GM12878 (cell line): ENCODE measurements around the gene RHOT1. TPM values are rescaled to one million over a fixed set of nuclear protein-coding genes. Genes with fewer than 3 reads are reported as not detected.
A peak's percentile ranks its signal among the peaks of the same experiment; 100 is the strongest.

Source experiments
- CBFB ChIP-seq: IDR thresholded peaks from 2 replicates; pipeline ENCODE4 v1.6.1; 2016; ENCODE audit warnings: antibody characterized with exemption, low read depth
- CHD4 ChIP-seq: fragments of 200-600 bp; sonication (generic); IDR thresholded peaks from 2 replicates; pipeline ENCODE4 v1.6.1; 2016; ENCODE audit warnings: mild to moderate bottlenecking
- CREB1 ChIP-seq: IDR thresholded peaks from 2 replicates; pipeline ENCODE4 v1.6.1; 2012; ENCODE audit warnings: low read depth, mild to moderate bottlenecking, inconsistent platforms
- CREM ChIP-seq: IDR thresholded peaks from 2 replicates; pipeline ENCODE4 v1.6.1; 2014; ENCODE audit warnings: antibody characterized with exemption, low read depth
- LARP7 ChIP-seq: fragments of 450-650 bp; IDR thresholded peaks from 2 replicates; pipeline ENCODE4 v1.6.1; 2017; ENCODE audit warnings: mild to moderate bottlenecking
- NFIC ChIP-seq: IDR thresholded peaks from 2 replicates; pipeline ENCODE4 v1.6.1; 2012; ENCODE audit warnings: low read depth, mild to moderate bottlenecking, inconsistent platforms, low read length, moderate library complexity
- NFYB ChIP-seq: IDR thresholded peaks from 2 replicates; pipeline ENCODE4 v1.6.1; 2011; ENCODE audit warnings: low read depth, mild to moderate bottlenecking, low read length, improper control_type of control experiment, moderate library complexity; ENCODE audit not compliant: insufficient read depth
- STAT1 ChIP-seq: fragments of 450-650 bp; conservative IDR thresholded peaks from 2 replicates; pipeline ENCODE4 v1.6.1; 2014; ENCODE audit warnings: antibody characterized with exemption, mild to moderate bottlenecking
- SUPT20H ChIP-seq: IDR thresholded peaks from 2 replicates; pipeline ENCODE4 v1.6.1; 2011; ENCODE audit warnings: low read depth, mild to moderate bottlenecking, low read length, moderate library complexity, borderline replicate concordance; ENCODE audit not compliant: control insufficient read depth
- TCF3 ChIP-seq: IDR thresholded peaks from 2 replicates; pipeline ENCODE4 v1.6.1; 2012; ENCODE audit warnings: low read depth, mild to moderate bottlenecking, low read length, borderline replicate concordance; ENCODE audit not compliant: insufficient read depth
- TCF7 ChIP-seq: IDR thresholded peaks from 2 replicates; pipeline ENCODE4 v1.6.1; 2014; ENCODE audit warnings: antibody characterized with exemption, borderline replicate concordance
- WRNIP1 ChIP-seq: IDR thresholded peaks from 2 replicates; pipeline ENCODE4 v1.6.1; 2011; ENCODE audit warnings: low read depth, low read length, improper control_type of control experiment, borderline replicate concordance
- ZBED1 ChIP-seq: IDR thresholded peaks from 2 replicates; pipeline ENCODE4 v1.6.1; 2016; ENCODE audit warnings: borderline replicate concordance
- ZNF207 ChIP-seq: fragments of 450-650 bp; IDR thresholded peaks from 2 replicates; pipeline ENCODE4 v1.6.1; 2014; ENCODE audit warnings: antibody characterized with exemption, mild to moderate bottlenecking, borderline replicate concordance
- ZZZ3 ChIP-seq: IDR thresholded peaks from 2 replicates; pipeline ENCODE4 v1.6.1; 2011; ENCODE audit warnings: low read depth; ENCODE audit not compliant: control insufficient read depth, insufficient read length
- polyA plus RNA-seq, 11 experiments: library from polyadenylated mRNA; depleted of rRNA in 4 of 11; unstranded in 6 of 11; stranded (reverse) in 5 of 11; fragments of >200 nt; fragmentation: Nextera tagmentation in 4 of 11; fragmentation: Illumina TruSeq in 1 of 11; extraction: Ambion mirVana in 4 of 11; extraction: Trizol in 1 of 11; gene quantifications; 1 replicate in 1 of 11; 2 replicates in 10 of 11; pipeline versions ENCODE4 v1.2.1 to v1.2.3, GENCODE V29; 2011 to 2016; ENCODE audit warnings: inconsistent platforms in 2 of 11, missing spikeins in 2 of 11, low read depth in 1 of 11
- total RNA-seq, 4 experiments: library from RNA; depleted of rRNA in 3 of 4; stranded (reverse); fragments of >200 nt in 3 of 4; fragmentation: Illumina TruSeq in 1 of 4; extraction: Trizol in 1 of 4; gene quantifications; 2 replicates each; pipeline versions ENCODE4 v1.2.1 to v1.2.3, GENCODE V29; 2013 to 2021
- TF ChIP-seq, protein P1 (sequence below): IDR thresholded peaks from 2 replicates; pipeline ENCODE4 v1.6.1; 2011; ENCODE audit warnings: borderline replicate concordance, low read depth, mild to moderate bottlenecking, moderate library complexity, low read length; ENCODE audit not compliant: insufficient read depth, poor library complexity, severe bottlenecking
- TF ChIP-seq, protein P2 (sequence below): fragments of 450-650 bp; IDR thresholded peaks from 2 replicates; pipeline ENCODE4 v1.6.1; 2017; ENCODE audit warnings: antibody characterized with exemption, mild to moderate bottlenecking, moderate library complexity
- TF ChIP-seq, protein P3 (sequence below): IDR thresholded peaks from 2 replicates; pipeline ENCODE4 v1.6.1; 2012; ENCODE audit warnings: mild to moderate bottlenecking, low read depth, low read length
- TF ChIP-seq, protein P4 (sequence below): fragments of 450-650 bp; IDR thresholded peaks from 2 replicates; pipeline ENCODE4 v1.6.1; 2016; ENCODE audit warnings: mild to moderate bottlenecking

The RHOT1 gene
- total and polyA plus RNA-seq, 10 of the 15 experiments (the other 5 are each of a cell fraction or from before 2014, with no cell fraction given): 13.3 to 68.2 (median 22.8) TPM

DNA sequence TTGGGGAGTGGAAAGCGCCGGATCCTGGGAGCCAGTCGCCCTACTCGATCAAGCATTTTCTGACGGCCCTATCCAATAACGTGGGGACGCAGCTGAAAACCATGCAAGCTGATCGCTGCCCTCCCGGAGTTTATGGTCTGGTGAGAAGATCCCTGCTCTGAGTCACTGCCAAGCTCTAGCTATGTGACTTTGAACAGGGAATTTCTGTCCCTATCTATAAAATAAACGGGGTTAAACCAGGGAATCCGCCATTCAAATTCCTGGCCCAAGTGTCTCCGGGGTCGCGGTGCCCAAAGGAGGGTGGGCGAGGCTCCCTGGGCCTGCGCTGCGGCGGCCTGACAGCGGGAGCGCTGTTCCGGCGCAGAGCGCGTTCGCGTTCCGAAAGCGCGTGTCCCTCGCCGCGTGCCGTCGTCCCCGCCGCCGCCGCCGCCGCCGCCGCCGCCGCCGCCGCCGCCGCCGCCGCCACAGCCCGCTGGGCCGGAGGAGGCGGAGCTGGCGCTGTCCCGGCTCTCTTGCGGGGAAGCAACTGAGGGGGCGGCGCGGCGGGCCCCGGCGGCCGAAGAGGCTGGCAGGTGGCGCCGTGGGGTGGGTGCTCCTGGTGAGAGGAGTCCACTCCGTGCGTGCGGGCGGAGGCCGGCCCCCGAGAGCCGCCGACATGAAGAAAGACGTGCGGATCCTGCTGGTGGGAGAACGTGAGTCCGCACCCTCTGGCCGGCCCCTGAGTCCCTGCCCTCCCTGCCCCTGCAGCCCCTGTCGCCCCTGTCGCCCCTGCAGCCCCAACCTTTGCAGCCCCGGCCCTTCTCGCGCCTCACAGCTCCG, at the start of gene RHOT1 (continued):
- no peak for TF ChIP-seq ZBED1
- TF ChIP-seq, protein P1, sequence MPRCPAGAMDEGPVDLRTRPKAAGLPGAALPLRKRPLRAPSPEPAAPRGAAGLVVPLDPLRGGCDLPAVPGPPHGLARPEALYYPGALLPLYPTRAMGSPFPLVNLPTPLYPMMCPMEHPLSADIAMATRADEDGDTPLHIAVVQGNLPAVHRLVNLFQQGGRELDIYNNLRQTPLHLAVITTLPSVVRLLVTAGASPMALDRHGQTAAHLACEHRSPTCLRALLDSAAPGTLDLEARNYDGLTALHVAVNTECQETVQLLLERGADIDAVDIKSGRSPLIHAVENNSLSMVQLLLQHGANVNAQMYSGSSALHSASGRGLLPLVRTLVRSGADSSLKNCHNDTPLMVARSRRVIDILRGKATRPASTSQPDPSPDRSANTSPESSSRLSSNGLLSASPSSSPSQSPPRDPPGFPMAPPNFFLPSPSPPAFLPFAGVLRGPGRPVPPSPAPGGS: no peak
- no peak for TF ChIP-seq CHD4
- TF ChIP-seq WRNIP1: no peak
- TF ChIP-seq CREB1: peak; percentile 20; the same call in 1 of the 2 replicates
- no peak for TF ChIP-seq CREM
- no peak; the same call in 1 of the 2 replicates for TF ChIP-seq ZNF207
- no peak for TF ChIP-seq NFIC
- TF ChIP-seq CBFB: no peak
- TF ChIP-seq, protein P2, sequence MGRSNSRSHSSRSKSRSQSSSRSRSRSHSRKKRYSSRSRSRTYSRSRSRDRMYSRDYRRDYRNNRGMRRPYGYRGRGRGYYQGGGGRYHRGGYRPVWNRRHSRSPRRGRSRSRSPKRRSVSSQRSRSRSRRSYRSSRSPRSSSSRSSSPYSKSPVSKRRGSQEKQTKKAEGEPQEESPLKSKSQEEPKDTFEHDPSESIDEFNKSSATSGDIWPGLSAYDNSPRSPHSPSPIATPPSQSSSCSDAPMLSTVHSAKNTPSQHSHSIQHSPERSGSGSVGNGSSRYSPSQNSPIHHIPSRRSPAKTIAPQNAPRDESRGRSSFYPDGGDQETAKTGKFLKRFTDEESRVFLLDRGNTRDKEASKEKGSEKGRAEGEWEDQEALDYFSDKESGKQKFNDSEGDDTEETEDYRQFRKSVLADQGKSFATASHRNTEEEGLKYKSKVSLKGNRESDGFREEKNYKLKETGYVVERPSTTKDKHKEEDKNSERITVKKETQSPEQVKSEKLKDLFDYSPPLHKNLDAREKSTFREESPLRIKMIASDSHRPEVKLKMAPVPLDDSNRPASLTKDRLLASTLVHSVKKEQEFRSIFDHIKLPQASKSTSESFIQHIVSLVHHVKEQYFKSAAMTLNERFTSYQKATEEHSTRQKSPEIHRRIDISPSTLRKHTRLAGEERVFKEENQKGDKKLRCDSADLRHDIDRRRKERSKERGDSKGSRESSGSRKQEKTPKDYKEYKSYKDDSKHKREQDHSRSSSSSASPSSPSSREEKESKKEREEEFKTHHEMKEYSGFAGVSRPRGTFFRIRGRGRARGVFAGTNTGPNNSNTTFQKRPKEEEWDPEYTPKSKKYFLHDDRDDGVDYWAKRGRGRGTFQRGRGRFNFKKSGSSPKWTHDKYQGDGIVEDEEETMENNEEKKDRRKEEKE: no peak
- TF ChIP-seq LARP7: no peak; the same call in none of the 2 replicates
- TF ChIP-seq TCF7: no peak
- no peak for TF ChIP-seq SUPT20H
- TF ChIP-seq ZZZ3: no peak
- TF ChIP-seq TCF3: no peak
- TF ChIP-seq, protein P3, sequence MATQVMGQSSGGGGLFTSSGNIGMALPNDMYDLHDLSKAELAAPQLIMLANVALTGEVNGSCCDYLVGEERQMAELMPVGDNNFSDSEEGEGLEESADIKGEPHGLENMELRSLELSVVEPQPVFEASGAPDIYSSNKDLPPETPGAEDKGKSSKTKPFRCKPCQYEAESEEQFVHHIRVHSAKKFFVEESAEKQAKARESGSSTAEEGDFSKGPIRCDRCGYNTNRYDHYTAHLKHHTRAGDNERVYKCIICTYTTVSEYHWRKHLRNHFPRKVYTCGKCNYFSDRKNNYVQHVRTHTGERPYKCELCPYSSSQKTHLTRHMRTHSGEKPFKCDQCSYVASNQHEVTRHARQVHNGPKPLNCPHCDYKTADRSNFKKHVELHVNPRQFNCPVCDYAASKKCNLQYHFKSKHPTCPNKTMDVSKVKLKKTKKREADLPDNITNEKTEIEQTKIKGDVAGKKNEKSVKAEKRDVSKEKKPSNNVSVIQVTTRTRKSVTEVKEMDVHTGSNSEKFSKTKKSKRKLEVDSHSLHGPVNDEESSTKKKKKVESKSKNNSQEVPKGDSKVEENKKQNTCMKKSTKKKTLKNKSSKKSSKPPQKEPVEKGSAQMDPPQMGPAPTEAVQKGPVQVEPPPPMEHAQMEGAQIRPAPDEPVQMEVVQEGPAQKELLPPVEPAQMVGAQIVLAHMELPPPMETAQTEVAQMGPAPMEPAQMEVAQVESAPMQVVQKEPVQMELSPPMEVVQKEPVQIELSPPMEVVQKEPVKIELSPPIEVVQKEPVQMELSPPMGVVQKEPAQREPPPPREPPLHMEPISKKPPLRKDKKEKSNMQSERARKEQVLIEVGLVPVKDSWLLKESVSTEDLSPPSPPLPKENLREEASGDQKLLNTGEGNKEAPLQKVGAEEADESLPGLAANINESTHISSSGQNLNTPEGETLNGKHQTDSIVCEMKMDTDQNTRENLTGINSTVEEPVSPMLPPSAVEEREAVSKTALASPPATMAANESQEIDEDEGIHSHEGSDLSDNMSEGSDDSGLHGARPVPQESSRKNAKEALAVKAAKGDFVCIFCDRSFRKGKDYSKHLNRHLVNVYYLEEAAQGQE: no peak
- no peak for TF ChIP-seq STAT1
- TF ChIP-seq NFYB: no peak
- TF ChIP-seq, protein P4, sequence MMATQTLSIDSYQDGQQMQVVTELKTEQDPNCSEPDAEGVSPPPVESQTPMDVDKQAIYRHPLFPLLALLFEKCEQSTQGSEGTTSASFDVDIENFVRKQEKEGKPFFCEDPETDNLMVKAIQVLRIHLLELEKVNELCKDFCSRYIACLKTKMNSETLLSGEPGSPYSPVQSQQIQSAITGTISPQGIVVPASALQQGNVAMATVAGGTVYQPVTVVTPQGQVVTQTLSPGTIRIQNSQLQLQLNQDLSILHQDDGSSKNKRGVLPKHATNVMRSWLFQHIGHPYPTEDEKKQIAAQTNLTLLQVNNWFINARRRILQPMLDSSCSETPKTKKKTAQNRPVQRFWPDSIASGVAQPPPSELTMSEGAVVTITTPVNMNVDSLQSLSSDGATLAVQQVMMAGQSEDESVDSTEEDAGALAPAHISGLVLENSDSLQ: 0 out of 2 replicates have a peak, but pooled peaks have one; percentile 11
